Coronary artery (tissue), 2 donors: ENCODE measurements around the gene ZNF277.

Source experiments
- DNase-seq: peaks from one replicate; pipeline ENCODE4 v3.0.0-alpha.2; 2017; ENCODE audit warnings: low spot score
- H3K27ac ChIP-seq, 2 donors: fragments of 200-600 bp; sonication (generic); one replicate each; pipeline ENCODE4 v1.5.1; 2016 to 2019
- H3K4me3 ChIP-seq: fragments of 200-600 bp; sonication (generic); 2 replicates; pipeline ENCODE4 v1.5.1; 2016; ENCODE audit warnings: mild to moderate bottlenecking, moderate library complexity
- CTCF ChIP-seq: fragments of 200-600 bp; sonication (generic); IDR thresholded peaks from one replicate; pipeline ENCODE4 v1.5.1; 2019; ENCODE audit warnings: antibody characterized with exemption

The ZNF277 gene

GRCh38 chr7:112232212-112232978 is 25.9 kb downstream of the ZNF277 start:
- Histone ChIP-seq H3K27ac (no peak overlapping the region), H3K4me3 (no peak overlapping the region)
- TF ChIP-seq CTCF: no peak
- no peak for DNase-seq

- Histone ChIP-seq H3K4me3 (no peak overlapping the region), H3K27ac (no peak overlapping the region)
- no peak for TF ChIP-seq CTCF
- DNase-seq: no peak
These were observed 26.7 kb downstream of the ZNF277 start for GRCh38 chr7:112233048-112233697.

- H3K27ac ChIP-seq: no peak overlapping the region
- H3K4me3 ChIP-seq: no peak overlapping the region
- no peak for TF ChIP-seq CTCF
- no peak for DNase-seq
These were observed 27.7 kb downstream of the ZNF277 start for GRCh38 chr7:112234147-112234546.

GRCh38 chr7:112236597-112236996 is 30.1 kb downstream of the ZNF277 start:
- no peak overlapping the region for H3K27ac ChIP-seq
- DNase-seq: no peak
- no peak overlapping the region for H3K4me3 ChIP-seq
- TF ChIP-seq CTCF: no peak

GRCh38 chr7:112238330-112238729 is 31.8 kb downstream of the ZNF277 start:
- no peak for TF ChIP-seq CTCF
- no peak overlapping the region for H3K27ac ChIP-seq
- no peak overlapping the region for H3K4me3 ChIP-seq

GRCh38 chr7:112238852-112239610 is 32.5 kb downstream of the ZNF277 start:
- Histone ChIP-seq H3K4me3 (no peak overlapping the region), H3K27ac (no peak overlapping the region)
- no peak for TF ChIP-seq CTCF
- no peak for DNase-seq

More at GRCh38 chr7:112238330-112238729, 31.8 kb downstream of the ZNF277 start:
- DNase-seq: no peak
